Stimulated activated CD8-positive, alpha-beta memory T cell treated with anti-CD3 and anti-CD28 coated beads, Interleukin-7, amount 100 ng/mL, for 48 hours (primary cell): ENCODE results near the gene RNF14.

Experiments
- DNase-seq, 2 donors: peaks; one replicate each; pipeline ENCODE4 v3.0.0-alpha.2; 2020; ENCODE audit warnings: low read depth in 1 of 2; ENCODE audit errors: extremely low read depth in 1 of 2

Gene RNF14

GRCh38 chr5:141947316-141947715, 21.6 kb upstream of the RNF14 start:
- DNase-seq: no peak

DNA sequence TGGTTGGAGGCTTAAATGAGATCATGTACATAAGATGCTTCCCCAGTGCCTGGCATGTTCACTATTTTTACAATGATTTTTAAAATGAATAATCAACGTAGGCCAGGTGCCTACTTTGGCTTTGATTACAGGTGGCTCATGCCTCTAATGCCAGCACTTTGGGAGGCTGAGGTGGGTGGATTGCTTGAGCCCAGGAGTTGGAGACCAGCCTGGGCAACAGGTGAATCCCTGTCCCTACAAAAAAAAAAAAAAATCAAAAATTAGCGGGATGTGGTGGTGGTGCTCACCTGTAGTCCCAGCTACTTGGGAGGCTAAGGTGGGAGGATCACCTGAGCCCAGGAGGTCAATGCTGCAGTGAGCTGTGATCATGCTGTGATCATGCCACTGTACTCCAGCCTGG, 20.1 kb upstream of the RNF14 start:
- no peak for DNase-seq

DNA sequence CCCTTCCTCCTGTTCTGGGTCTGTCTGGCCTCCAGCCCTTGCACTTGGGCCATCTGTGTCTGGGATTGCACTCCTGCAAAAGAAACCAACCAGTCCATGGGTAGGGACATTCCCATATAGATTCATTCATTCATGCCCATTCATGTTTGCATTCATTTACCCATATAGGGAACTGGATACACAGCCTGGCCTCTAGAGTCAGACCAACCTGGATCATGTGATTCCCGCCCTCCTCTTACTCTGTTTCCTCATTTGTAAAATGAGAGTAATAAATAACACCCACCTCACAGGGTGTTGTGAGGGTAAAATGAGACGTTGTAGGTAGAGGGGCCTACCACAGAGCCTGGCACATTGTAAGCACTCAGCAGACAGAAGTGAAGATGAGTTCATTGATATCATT, 19.4 kb upstream of the RNF14 start:
- no peak for DNase-seq

GRCh38 chr5:141950207-141951005, 18.5 kb upstream of the RNF14 start:
- DNase-seq: no peak

GRCh38 chr5:141951332-141951781, 17.5 kb upstream of the RNF14 start:
- DNase-seq: no peak

DNA sequence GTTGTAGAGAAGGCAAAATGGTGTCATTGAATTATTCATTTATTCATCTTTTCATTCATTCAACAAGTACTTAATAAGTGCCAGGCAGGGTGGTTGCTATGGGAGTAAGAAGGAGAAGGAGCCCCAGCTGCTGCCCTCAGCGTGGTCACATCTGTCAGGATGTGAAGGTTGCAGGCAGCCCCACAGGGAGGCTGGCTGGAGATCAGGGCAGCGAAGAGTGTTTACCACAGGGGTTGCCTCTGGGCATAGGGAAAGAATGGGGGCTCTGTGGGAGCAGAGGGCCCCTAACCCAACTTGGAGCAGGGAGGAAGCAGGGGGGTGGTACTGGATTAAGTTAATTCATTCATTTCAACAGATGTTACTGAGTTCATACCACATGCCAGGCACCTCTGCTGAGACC, 16.9 kb upstream of the RNF14 start:
- no peak for DNase-seq

DNA sequence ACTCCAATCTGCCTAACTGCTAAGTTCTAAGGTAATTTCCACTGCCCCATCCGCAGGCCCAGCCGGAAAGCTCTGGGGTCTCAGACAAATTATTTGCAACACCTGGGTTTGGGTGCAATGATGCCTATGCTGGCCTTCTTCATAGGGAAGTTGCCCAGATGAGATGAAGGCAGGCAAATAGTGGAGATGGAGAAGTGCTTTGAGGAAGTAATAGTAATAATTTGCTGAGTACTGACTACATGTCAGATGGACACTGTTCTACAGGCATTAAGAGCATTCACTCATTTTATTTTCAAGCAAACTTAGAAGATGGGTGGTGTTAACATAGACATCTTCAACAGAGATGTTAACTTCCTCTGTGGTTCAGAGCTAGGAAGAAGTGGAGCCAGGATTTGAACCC, 14.7 kb upstream of the RNF14 start:
- no peak for DNase-seq

DNA sequence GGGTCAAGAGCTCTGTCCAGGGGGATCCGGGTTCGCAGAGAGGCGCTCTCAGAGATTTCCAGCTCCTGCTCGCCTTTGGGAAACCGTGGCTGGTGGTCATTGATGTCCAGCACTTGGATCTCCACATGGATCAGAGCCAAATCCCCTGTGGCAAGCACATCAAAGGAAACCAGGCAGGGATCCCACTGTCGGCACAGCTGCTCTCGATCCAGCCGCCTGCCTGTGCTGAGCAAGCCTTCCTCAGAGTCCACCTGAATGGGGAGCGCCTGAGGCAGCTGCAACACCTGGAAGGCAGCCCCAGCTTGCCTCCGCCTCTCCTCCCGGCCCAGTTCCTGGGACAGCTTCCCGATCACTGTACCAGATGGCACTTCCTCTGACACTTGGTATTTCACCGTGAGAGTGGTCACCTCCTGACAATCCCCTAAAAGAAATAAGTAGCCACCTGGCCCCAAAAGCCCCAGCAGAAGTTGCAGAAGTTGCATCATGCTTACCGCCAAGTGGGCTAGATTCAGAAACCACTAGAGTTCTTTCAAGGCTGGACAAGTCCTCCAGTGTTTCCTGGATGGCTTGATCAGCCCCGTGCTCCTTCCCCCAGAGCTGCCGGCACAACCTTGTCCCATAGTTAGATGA, 11.4 kb upstream of the RNF14 start:
- no peak for DNase-seq

DNA sequence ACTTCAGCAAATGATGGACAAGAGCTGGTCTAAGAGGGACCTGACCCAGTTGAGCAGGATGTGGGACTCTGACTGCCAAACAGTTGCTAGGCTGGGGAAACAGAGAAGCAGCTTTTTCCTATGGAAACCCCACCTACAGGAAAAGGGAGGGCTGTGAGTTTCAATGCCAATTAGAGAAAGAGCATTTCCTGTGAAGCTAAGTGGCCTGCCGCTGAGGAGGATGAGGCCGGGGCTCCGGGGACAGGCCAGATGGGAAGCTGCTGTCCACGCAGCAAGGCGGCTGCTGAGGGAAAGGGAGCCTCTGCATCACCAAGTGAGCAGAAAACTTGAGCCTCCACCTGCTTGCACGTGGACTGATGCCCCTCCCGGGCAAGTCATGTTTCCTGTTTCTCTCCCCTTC, 10.8 kb upstream of the RNF14 start, which contains the start of gene PCDH12:
PCDH12 (minus strand) TSS at position 90 of the 400 bp plus-strand sequence. CDS start 351 bp downstream, outside the sequence.
- DNase-seq: no peak

GRCh38 chr5:141958546-141959172, 10.2 kb upstream of the RNF14 start:
- no peak for DNase-seq

DNA sequence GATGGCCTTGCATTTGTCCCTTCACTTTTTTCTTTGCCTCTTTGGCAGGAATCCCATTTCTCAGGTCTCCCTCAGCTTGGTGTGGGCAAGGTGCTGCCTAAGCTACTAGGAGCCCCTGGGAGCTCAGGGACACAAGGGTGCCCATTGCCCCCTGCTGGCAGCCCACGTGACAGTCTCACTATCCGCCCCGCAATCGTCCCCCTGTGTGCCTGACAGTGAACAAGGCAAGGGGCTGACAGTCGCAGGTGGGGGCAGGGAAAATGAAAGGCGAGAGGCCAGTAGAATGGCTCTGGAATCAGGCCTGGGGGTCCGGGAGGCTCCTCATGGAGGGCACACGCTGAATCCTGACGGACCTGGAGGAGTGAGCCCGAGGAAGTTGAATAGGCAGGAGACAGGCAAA, 8.9 kb upstream of the RNF14 start:
- no peak for DNase-seq

DNA sequence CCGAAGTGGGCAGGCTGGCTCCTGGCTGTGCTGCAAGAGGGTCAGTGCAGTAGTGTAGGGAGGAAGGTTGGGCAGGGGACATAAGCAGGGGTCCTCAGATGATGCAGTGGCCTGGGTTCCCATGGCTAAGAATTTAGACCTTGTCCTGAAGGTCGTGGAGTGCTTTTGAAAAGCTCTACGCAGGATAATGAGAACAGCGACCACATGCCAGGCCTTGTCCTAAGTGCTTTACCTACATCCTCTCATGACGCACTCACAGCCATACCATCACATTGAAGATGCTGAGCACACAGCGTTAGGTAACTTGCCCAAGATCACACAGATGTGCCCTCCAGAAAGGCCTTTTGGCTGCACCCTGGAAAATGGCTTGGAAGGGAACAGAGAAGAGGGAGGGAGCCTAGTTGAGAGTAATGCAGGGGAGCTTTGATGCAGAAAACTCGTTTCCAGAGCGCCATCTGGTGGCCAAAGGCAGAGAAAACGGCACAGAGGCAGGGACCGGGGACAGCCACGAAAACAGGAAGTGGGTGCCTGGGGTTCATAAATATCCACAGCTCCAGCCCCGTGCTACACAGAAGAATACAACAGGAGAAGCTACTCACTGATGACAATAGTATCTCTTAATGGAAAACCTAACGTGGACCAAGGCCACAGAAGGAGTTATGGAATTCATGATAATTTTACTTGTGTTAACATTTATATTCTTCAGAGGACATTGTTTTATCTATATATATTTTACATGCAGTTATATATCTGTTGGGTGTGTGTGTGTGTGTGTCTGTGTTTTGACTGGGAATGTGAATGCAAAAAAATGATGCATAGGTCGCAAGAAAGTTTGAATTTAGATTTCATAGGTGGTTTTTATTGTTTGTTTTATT, 8.2 kb upstream of the RNF14 start:
- DNase-seq: peak; percentile 73 to 79

GRCh38 chr5:141961466-141961865, 7.4 kb upstream of the RNF14 start:
- DNase-seq: no peak

DNA sequence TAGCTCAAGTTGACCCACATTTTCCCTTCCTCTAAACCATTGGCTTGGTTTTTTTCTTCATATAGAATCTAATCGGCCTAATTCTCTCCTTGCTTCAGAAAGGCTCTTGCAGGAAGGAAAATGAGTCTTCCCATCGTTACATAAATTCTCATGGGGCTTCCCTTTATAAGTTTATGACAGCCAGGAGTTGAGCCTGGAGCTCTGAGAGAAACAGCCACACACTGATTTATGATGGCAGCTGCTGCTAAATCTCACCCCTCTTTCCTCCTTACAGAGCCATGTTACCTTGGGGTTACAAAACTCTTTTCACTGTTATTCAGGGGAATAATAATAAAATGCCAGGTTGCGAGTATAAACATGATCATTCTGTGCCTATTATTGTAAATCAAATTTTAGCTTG, 5.2 kb upstream of the RNF14 start:
- no peak for DNase-seq

DNA sequence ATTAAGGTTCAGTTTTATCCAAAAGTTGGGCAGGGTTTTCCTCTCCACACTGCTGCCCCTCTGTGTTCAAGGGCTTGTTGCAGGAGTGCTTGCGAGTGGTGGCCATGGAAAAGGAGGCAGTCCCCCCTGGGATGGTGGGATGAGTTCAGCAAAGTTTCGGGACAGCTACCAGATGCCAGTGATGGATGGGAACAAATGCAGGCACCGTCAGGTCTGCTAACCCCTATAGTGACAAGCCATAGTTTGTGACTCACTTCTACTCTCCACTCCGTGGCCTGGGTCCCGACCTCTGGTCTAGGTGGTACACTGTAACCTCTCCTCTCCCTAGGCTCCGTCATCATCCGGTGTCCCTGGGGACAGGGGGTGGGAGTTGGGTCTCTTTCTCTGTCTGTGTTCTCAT, 3.8 kb upstream of the RNF14 start:
- DNase-seq: no peak

- DNase-seq: no peak
Observed at GRCh38 chr5:141966275-141966962, 2.5 kb upstream of the RNF14 start.

GRCh38 chr5:141966963-141967333, 2.0 kb upstream of the RNF14 start:
- DNase-seq: no peak

DNA sequence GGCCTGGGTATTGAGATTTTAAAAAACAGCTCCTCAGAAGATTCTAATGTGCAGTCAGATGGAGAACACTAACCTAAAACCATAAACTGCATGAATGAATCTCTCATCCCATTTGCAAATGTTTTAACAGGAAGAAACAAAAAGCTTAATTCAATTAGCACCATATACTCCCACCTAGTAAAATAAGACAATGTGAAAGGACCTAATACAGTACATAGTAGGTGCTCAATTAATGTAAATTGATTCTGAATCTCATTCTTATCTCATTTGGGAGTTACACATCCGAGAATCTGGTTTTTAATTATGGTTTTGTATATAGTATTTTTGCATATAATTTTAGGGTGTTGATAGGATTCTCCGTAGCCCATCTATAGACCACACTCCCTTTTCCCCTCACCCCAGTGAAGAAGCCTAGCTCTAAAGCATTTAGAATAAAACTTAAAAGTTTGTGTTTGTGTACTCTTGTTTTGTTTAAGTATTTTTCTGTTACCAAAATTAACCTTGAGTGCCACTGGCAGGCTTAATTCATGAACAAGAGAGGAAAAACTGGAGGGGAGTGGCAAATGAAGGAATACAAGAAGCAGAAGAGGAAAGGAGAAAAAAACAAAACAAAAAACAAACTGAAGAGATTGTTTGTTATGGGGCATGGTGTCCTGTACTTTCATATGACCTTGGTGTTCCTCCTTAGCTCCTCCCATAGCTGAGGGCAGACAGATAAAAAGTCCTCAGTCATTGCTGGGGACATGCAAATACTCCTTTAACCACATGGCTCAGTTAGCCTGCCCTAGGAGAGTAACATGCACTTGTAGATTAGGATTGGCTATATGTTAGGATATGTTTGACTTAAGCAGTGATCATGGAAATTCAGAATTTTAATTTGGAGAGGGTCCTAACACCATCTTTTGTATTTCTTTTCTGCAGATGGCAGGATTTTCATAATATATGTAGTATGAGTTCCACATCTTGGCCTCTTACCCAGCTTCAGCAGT, 1.2 kb downstream of the RNF14 start:
- DNase-seq: no peak

DNA sequence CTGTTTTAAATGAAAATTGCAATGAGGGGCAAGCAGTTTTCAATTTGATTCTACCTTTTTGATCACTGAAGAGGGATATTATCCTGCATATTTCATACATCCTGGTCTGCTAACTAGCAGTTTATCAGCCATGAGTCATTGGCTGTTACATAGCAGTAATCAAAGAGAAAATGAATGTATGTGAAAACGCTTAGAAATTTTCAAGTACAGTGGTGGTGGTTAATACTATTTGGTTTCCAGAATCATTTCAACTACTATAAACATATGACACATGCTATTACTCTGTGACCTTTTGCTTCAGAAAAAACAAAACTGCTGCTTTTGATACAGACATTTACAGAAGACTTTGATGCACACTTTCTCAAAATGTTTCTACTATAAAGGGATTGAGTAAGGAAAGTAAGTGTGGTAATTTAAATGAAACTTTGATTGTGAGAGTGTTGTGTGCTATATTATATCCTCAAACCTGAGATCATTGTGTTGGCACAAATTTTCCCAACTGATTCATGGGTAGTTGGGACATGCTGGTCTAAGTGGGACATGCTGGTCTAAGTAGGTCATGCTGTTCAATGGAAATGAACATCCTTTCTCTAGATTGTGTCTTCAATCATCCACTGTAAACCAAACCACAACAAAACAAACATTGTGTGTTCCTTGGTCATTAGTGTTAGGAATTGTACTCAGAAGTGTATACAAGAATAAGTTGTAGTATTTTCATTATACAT, 5.1 kb downstream of the RNF14 start:
- no peak for DNase-seq
